ENCODE measurements around the gene IL11RA. TPM values are rescaled to one million over a fixed set of nuclear protein-coding genes. Genes with fewer than 3 reads are reported as not detected.

IL11RA gene
- total and polyA plus RNA-seq, 10 of the 15 experiments (the other 5 are each of a cell fraction or from before 2014, with no cell fraction given): 0.32 to 5.8 (median 2.2) TPM

GRCh38 chr9:34607331-34607730 lies 44.7 kb upstream of the IL11RA start:
- ChIA-PET SMC1A (ENCODE audit: uncharacterized antibody, unreplicated experiment) (interaction anchor here (0.6 to 1.0 kb wide), 2 partner anchors 15 to 111 kb away, joined by 3 read pairs; no protein-coding TSS in a partner anchor), POLR2A (no interaction called here), RAD21 (ENCODE audit: unreplicated experiment) (interaction anchor here (1.3 kb wide), 1 partner anchor 18 kb away, joined by 3 read pairs; no protein-coding TSS in a partner anchor), CTCF (interaction anchor here (1.6 kb wide), 1 partner anchor 13 kb away, joined by 3 read pairs; the partner anchor contains the start of gene DCTN3)
- H3K4me3 ChIP-seq: no peak overlapping the region
- WGBS (ENCODE audit: insufficient coverage, insufficient replicate concordance, low lambda C conversion rate, missing lambda C conversion rate): 50% methylated on average over 2 of the region's 2 CpGs
- H4K20me1 ChIP-seq (ENCODE audit: control insufficient read depth, insufficient read depth): no peaks in the 10 kb centered on the region
- no peak overlapping the region for H3K27ac ChIP-seq (ENCODE audit: control insufficient read depth, insufficient read depth)
- H3K9me3 ChIP-seq (replicated peaks; ENCODE audit: control insufficient read depth, insufficient read depth, low read length): no peaks in the 10 kb centered on the region; the same call in 2 of the 3 replicates
- TF ChIP-seq CHD2 (IDR thresholded peaks at IDR 0.05; ENCODE audit: borderline replicate concordance, low read depth, low read length) (no peak), NRF1 (conservative IDR thresholded peaks at IDR 0.05; ENCODE audit: low read depth, low read length) (no peak), ETV6 (conservative IDR thresholded peaks at IDR 0.05 in 1 of 2, IDR thresholded peaks at IDR 0.05 in 1 of 2; ENCODE audit: borderline replicate concordance in 1 of 2, low read depth in 1 of 2) (no peak), ZNF24 (IDR thresholded peaks at IDR 0.05) (no peak), HCFC1 (IDR thresholded peaks at IDR 0.05; ENCODE audit: low read length) (no peak), NFIC (IDR thresholded peaks at IDR 0.05; ENCODE audit: low read depth, low read length) (no peak), CHD4 (IDR thresholded peaks at IDR 0.05) (no peak), DPF2 (IDR thresholded peaks at IDR 0.05) (no peak)
- H3K4me2 ChIP-seq (ENCODE audit: control insufficient read depth, insufficient read depth): no peak overlapping the region
- peaks cover 2% of the 10 kb centered on the region; the same call in 1 of the 2 replicates for H3K4me1 ChIP-seq (ENCODE audit: control insufficient read depth, insufficient read depth, low read length)
- H3K36me3 ChIP-seq (ENCODE audit: control insufficient read depth in 2 of 2, insufficient read depth in 2 of 2, low read length in 1 of 2): 0 out of 4 replicates have a peak, but pooled peaks cover 0 to 2% of the 10 kb centered on the region in 2 experiments
- H3K79me2 ChIP-seq (ENCODE audit: control insufficient read depth, insufficient read depth, low read length): peaks cover 6% of the 10 kb centered on the region
- ATAC-seq (no peak), FAIRE-seq (no peak), DNase-seq (ENCODE audit: low read depth, low spot score) (no peak)
- H2AFZ ChIP-seq (ENCODE audit: control insufficient read depth, low read depth, low read length): no peak overlapping the region
- H3K27me3 ChIP-seq (replicated peaks in 1 of 2; ENCODE audit: control insufficient read depth in 2 of 2, insufficient read depth in 2 of 2, low read length in 1 of 2): peaks cover 0 to 1% of the 10 kb centered on the region in 2 experiments; a peak in 2 of 4 replicates
- H3K9ac ChIP-seq (ENCODE audit: control insufficient read depth, insufficient read depth, low read length): no peak overlapping the region
- intact Hi-C loops (cut with micrococcal nuclease; ENCODE audit: unreplicated experiment) (no loop called here), in situ Hi-C loops (cut with MboI) (no loop called here)
- no TSS peak for BruUV-seq (replicated peaks)
